Gastroesophageal sphincter (tissue), 3 donors: ENCODE results near the gene CDH13.

ENCODE experiments used
- EP300 ChIP-seq: sonication (generic); formaldehyde crosslinking; IDR thresholded peaks from one replicate; pipeline ENCODE4 v1.6.1; 2017; ENCODE audit warnings: antibody characterized with exemption, mild to moderate bottlenecking
- POLR2A ChIP-seq, 2 donors: fragments of 450-650 bp; IDR thresholded peaks; one replicate each; pipeline ENCODE4 v1.6.1; 2017; ENCODE audit warnings: antibody characterized with exemption in 2 of 2, mild to moderate bottlenecking in 2 of 2, moderate library complexity in 1 of 2
- TF ChIP-seq, protein P1 (sequence below), 4 experiments: fragments of 200-600 bp in 2 of 4; fragments of 450-650 bp in 2 of 4; sonication (generic) in 1 of 4; IDR thresholded peaks; one replicate each; pipeline ENCODE4 v1.5.1; 2017 to 2019; ENCODE audit warnings: antibody characterized with exemption in 4 of 4, mild to moderate bottlenecking in 2 of 4, moderate library complexity in 2 of 4

DNA sequence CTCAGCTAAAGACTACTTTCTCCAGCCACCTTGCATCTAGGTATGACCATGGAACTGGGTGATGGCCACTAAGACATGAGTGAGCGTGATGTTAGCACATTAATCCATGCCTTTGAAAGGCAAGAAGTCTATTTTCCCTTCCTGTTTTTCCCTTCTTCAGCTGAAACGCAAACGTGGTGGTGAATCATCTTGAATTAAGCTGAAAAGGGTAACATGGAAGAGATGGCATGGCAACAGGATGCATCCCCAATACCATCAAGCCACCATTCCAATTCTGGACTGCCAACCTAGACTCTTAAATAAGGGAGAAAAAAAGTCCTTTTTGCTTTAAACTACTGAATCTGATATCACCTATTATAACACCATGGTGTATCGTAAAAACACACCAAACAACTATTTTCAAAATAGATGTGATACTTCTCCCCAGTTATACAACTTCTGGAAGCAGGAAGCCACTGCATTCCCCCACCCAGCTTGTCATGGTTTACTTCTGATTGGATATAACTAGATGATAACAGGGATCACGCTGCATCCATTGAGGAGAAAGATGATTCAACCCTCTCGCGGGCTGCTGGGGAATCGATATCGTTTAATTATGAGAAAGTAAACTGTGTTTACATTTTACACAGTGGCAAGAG is 368.6 kb downstream of the CDH13 start:
- TF ChIP-seq EP300 (no peak), POLR2A (IDR thresholded peaks at IDR 0.05) (no peak)
- TF ChIP-seq, protein P1, sequence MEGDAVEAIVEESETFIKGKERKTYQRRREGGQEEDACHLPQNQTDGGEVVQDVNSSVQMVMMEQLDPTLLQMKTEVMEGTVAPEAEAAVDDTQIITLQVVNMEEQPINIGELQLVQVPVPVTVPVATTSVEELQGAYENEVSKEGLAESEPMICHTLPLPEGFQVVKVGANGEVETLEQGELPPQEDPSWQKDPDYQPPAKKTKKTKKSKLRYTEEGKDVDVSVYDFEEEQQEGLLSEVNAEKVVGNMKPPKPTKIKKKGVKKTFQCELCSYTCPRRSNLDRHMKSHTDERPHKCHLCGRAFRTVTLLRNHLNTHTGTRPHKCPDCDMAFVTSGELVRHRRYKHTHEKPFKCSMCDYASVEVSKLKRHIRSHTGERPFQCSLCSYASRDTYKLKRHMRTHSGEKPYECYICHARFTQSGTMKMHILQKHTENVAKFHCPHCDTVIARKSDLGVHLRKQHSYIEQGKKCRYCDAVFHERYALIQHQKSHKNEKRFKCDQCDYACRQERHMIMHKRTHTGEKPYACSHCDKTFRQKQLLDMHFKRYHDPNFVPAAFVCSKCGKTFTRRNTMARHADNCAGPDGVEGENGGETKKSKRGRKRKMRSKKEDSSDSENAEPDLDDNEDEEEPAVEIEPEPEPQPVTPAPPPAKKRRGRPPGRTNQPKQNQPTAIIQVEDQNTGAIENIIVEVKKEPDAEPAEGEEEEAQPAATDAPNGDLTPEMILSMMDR (IDR thresholded peaks at IDR 0.05), result no peak
